Stomach (tissue), 4 donors: Measurements from ENCODE around the gene WDR26.

Source experiments
- EP300 ChIP-seq: sonication (generic); formaldehyde crosslinking; IDR thresholded peaks from one replicate; pipeline ENCODE4 v1.6.1; 2017; ENCODE audit warnings: antibody characterized with exemption
- POLR2A ChIP-seq, 4 donors: fragments of 450-650 bp; IDR thresholded peaks; one replicate each; pipeline ENCODE4 v1.6.1; 2016; ENCODE audit warnings: antibody characterized with exemption in 4 of 4, control low read depth in 2 of 4, mild to moderate bottlenecking in 1 of 4, moderate library complexity in 1 of 4
- TF ChIP-seq, protein P1 (sequence below), 7 experiments: fragments of 450-650 bp in 4 of 7; fragments of 200-600 bp in 3 of 7; sonication (generic) in 3 of 7; IDR thresholded peaks; one replicate each; pipeline ENCODE4 v1.5.1; 2016 to 2019; ENCODE audit warnings: antibody characterized with exemption in 7 of 7, control low read depth in 2 of 7, mild to moderate bottlenecking in 1 of 7

DNA sequence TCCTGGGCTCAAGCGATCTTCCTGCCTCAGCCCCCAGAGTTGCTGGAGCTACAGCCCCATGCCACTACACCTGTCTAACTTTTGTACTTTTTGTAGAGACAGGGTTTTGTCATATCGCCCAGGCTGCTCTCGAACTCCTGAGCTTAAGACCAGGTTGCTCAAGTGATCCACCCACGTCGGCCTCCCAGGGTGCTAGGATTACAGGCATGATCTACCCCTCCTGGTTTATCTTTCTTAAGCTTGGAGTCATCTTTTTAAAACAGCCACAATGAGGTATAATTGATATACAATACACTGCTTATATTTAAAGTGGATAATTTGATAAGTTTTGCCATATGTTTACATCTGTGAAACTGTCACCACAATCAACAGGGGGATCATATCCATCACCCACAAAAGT is 25.4 kb upstream of the WDR26 start:
- TF ChIP-seq, protein P1, sequence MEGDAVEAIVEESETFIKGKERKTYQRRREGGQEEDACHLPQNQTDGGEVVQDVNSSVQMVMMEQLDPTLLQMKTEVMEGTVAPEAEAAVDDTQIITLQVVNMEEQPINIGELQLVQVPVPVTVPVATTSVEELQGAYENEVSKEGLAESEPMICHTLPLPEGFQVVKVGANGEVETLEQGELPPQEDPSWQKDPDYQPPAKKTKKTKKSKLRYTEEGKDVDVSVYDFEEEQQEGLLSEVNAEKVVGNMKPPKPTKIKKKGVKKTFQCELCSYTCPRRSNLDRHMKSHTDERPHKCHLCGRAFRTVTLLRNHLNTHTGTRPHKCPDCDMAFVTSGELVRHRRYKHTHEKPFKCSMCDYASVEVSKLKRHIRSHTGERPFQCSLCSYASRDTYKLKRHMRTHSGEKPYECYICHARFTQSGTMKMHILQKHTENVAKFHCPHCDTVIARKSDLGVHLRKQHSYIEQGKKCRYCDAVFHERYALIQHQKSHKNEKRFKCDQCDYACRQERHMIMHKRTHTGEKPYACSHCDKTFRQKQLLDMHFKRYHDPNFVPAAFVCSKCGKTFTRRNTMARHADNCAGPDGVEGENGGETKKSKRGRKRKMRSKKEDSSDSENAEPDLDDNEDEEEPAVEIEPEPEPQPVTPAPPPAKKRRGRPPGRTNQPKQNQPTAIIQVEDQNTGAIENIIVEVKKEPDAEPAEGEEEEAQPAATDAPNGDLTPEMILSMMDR (IDR thresholded peaks at IDR 0.05) = no peak
- no peak for TF ChIP-seq POLR2A (IDR thresholded peaks at IDR 0.05)
- TF ChIP-seq EP300 = no peak
